Measurements from ENCODE around the gene TCF21. TPM values are rescaled to one million over a fixed set of nuclear protein-coding genes. Genes with fewer than 3 reads are reported as not detected.

Gene TCF21
- total RNA-seq, 1 donor from 2014 or later = not detected

- POLR2A ChIA-PET = no interaction called here
- Mint-ChIP-seq H3K9me3 (no peaks in the 10 kb centered on the region), H3K36me3 (ENCODE audit: low read depth) (no peaks in the 10 kb centered on the region), H3K4me1 (peaks cover 19% of the 10 kb centered on the region), H3K27me3 (peaks cover 65% of the 10 kb centered on the region), H3K27ac (no peak overlapping the region), H3K4me3 (no peak overlapping the region)
- intact Hi-C loops (cut with micrococcal nuclease) = no loop called here
- ATAC-seq (ENCODE audit: low read depth) (no peak), DNase-seq (no peak)
- CTCF ChIA-PET = no interaction called here
- TF ChIP-seq, protein P1, sequence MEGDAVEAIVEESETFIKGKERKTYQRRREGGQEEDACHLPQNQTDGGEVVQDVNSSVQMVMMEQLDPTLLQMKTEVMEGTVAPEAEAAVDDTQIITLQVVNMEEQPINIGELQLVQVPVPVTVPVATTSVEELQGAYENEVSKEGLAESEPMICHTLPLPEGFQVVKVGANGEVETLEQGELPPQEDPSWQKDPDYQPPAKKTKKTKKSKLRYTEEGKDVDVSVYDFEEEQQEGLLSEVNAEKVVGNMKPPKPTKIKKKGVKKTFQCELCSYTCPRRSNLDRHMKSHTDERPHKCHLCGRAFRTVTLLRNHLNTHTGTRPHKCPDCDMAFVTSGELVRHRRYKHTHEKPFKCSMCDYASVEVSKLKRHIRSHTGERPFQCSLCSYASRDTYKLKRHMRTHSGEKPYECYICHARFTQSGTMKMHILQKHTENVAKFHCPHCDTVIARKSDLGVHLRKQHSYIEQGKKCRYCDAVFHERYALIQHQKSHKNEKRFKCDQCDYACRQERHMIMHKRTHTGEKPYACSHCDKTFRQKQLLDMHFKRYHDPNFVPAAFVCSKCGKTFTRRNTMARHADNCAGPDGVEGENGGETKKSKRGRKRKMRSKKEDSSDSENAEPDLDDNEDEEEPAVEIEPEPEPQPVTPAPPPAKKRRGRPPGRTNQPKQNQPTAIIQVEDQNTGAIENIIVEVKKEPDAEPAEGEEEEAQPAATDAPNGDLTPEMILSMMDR (IDR thresholded peaks at IDR 0.05) = no peak
Measured at GRCh38 chr6:133895573-133896343, 6.8 kb downstream of the TCF21 start.

DNA sequence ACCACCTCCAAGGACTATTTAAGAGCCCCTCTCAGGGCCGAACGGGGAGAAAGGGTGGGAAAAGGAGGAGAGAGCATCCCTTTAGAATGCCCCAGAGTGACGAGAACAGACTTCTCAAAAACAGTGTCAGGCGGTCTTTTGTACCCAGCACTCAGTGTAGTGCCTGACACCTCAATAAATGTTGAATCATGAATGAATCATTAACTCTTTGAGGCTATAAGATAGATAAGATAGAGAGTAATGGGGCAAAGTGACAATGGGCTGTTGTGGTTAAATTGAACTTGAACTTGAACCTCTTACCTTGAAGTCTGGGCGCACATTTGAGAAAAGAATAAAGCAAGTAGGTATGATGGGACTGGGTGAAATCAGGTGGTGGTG is 7.4 kb downstream of the TCF21 start:
- H3K27ac Mint-ChIP-seq = no peak overlapping the region
- H3K4me1 Mint-ChIP-seq = peaks cover 13% of the 10 kb centered on the region
- POLR2A ChIA-PET = no interaction called here
- H3K9me3 Mint-ChIP-seq = no peaks in the 10 kb centered on the region
- H3K4me3 Mint-ChIP-seq = no peak overlapping the region
- TF ChIP-seq, protein P1 (IDR thresholded peaks at IDR 0.05) = no peak
- no peak for DNase-seq
- peaks cover 62% of the 10 kb centered on the region for H3K27me3 Mint-ChIP-seq
- CTCF ChIA-PET = no interaction called here
- ATAC-seq (ENCODE audit: low read depth) = no peak
- intact Hi-C loops (cut with micrococcal nuclease) = no loop called here
- H3K36me3 Mint-ChIP-seq (ENCODE audit: low read depth) = no peaks in the 10 kb centered on the region

- ChIA-PET POLR2A (no interaction called here), CTCF (interaction anchor here (1.3 kb wide), 1 partner anchor 15 kb away, joined by 3 read pairs; no protein-coding TSS in a partner anchor)
- DNase-seq (no peak), ATAC-seq (ENCODE audit: low read depth) (no peak)
- H3K27me3 Mint-ChIP-seq = peaks cover 60% of the 10 kb centered on the region
- H3K4me3 Mint-ChIP-seq = no peak overlapping the region
- TF ChIP-seq, protein P1 (IDR thresholded peaks at IDR 0.05) = no peak
- intact Hi-C loops (cut with micrococcal nuclease) = no loop called here
- H3K4me1 Mint-ChIP-seq = peaks cover under 1% of the 10 kb centered on the region
- H3K9me3 Mint-ChIP-seq = no peaks in the 10 kb centered on the region
- H3K27ac Mint-ChIP-seq = no peak overlapping the region
- no peaks in the 10 kb centered on the region for H3K36me3 Mint-ChIP-seq (ENCODE audit: low read depth)
Measured at GRCh38 chr6:133898263-133898662, 9.3 kb downstream of the TCF21 start.

DNA sequence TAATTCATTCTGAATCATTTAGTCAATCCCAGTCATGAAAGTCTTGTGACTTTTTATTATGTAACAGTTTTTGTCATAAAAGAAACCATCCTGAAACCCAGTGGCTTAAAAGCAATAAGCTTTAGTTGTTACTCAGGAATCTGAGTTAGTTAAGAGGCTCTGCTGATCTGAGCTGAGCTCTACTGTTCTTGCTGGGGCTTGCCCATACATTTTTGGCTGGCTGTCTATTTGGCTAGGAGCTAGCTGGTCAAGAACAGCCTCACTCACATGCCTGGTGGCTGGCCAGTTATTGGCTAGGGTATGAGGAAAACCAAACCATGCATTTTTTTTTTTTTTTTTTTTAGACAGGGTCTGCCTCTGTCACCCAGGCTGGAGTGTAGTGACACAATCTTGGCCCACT is 10.6 kb downstream of the TCF21 start:
- POLR2A ChIA-PET = no interaction called here
- Mint-ChIP-seq H3K27ac (no peak overlapping the region), H3K9me3 (no peaks in the 10 kb centered on the region), H3K27me3 (peaks cover 54% of the 10 kb centered on the region), H3K4me3 (no peak overlapping the region), H3K36me3 (ENCODE audit: low read depth) (no peaks in the 10 kb centered on the region), H3K4me1 (no peaks in the 10 kb centered on the region)
- TF ChIP-seq, protein P1 (IDR thresholded peaks at IDR 0.05) = no peak
- DNase-seq (no peak), ATAC-seq (ENCODE audit: low read depth) (no peak)
- CTCF ChIA-PET = no interaction called here
- intact Hi-C loops (cut with micrococcal nuclease) = no loop called here

DNA sequence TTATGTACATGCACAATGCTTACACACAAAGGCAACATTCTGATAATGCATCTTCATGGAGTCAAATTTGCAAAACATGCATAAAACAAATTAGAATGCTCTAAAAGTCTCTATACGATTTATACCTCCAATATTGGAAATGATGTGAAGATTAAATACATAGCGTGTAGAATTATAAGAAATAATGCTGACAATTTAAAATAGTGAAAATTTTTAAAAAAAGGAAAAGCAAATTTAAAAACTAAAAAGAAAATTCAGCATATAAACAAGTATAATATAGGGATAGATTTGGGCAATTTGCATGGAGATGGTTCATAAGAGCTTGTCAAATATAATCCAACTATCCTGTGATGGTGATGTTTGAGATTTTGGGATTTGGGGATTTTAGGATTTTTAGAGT is 14.9 kb downstream of the TCF21 start:
- H3K9me3 Mint-ChIP-seq = no peaks in the 10 kb centered on the region
- intact Hi-C loops (cut with micrococcal nuclease) = no loop called here
- ChIA-PET POLR2A (no interaction called here), CTCF (interaction anchor here (1.3 kb wide), 1 partner anchor 193 kb away, joined by 3 read pairs; no protein-coding TSS in a partner anchor)
- ATAC-seq (ENCODE audit: low read depth) (no peak), DNase-seq (no peak)
- H3K36me3 Mint-ChIP-seq (ENCODE audit: low read depth) = no peaks in the 10 kb centered on the region
- no peak overlapping the region for H3K4me3 Mint-ChIP-seq
- TF ChIP-seq, protein P1 (IDR thresholded peaks at IDR 0.05) = no peak
- no peak overlapping the region for H3K27ac Mint-ChIP-seq
- no peaks in the 10 kb centered on the region for H3K4me1 Mint-ChIP-seq
- peaks cover 53% of the 10 kb centered on the region for H3K27me3 Mint-ChIP-seq
